Heart right ventricle (tissue), 16 donors: ENCODE measurements around the gene H2AZ2. TPM values are rescaled to one million over a fixed set of nuclear protein-coding genes. Genes with fewer than 3 reads are reported as not detected.
"Not testable (repeated sequence)": the region's sequence is repeated elsewhere in the genome, so short reads cannot be mapped to it uniquely, and the experiment has no call there.

Source experiments
- ATAC-seq, 8 donors: fragments of 200-7000 bp; cut with Tn5 transposase; one replicate each; pipeline ENCODE4 v1.9.1; 2020; ENCODE audit warnings: mild to moderate bottlenecking in 8 of 8, moderate library complexity in 8 of 8, moderate number of reproducible peaks in 1 of 8
- DNase-seq, 2 donors: peaks; one replicate each; pipeline ENCODE4 v3.0.0-alpha.2; 2020
- H3K27ac ChIP-seq, 10 donors: fragments of 200-600 bp; sonication (generic) in 2 of 10; one replicate each; pipeline versions ENCODE4 v1.5.0 to v1.8.0; 2020 to 2022; ENCODE audit warnings: mild to moderate bottlenecking in 3 of 10
- H3K27me3 ChIP-seq, 7 donors: fragments of 200-600 bp; one replicate each; pipeline ENCODE4 v1.8.0; 2021 to 2022; ENCODE audit warnings: mild to moderate bottlenecking in 2 of 7
- H3K36me3 ChIP-seq, 9 donors: fragments of 200-600 bp; sonication (generic) in 1 of 9; one replicate each; pipeline versions ENCODE4 v1.5.0 to v1.8.0; 2020 to 2022; ENCODE audit warnings: mild to moderate bottlenecking in 2 of 9
- H3K4me1 ChIP-seq, 9 donors: fragments of 200-600 bp; sonication (generic) in 1 of 9; one replicate each; pipeline versions ENCODE4 v1.5.0 to v1.8.0; 2020 to 2022; ENCODE audit warnings: mild to moderate bottlenecking in 4 of 9
- H3K4me3 ChIP-seq, 10 donors: fragments of 200-600 bp; sonication (generic) in 2 of 10; one replicate each; pipeline versions ENCODE4 v1.5.0 to v1.8.0; 2020 to 2022; ENCODE audit warnings: mild to moderate bottlenecking in 7 of 10, moderate library complexity in 2 of 10
- H3K9me3 ChIP-seq, 11 donors: fragments of 200-600 bp in 10 of 11; sonication (generic) in 2 of 11; one replicate each; pipeline versions ENCODE4 v1.5.0 to v1.8.0; 2013 to 2022; ENCODE audit warnings: mild to moderate bottlenecking in 2 of 11, control low read depth in 1 of 11, moderate library complexity in 1 of 11
- WGBS, 2 donors: extraction: QIAGEN DNeasy Blood & Tissue Kit; methylation state at CpG; one replicate each; pipeline ENCODE4 v1.1.7; 2013; ENCODE audit warnings: inconsistent platforms in 1 of 2; 5-methylcytosine and 5-hydroxymethylcytosine counted together
- intact Hi-C, 10 donors: fragments of 100-400 bp; cut with DNase I; formaldehyde crosslinking; loops; one replicate each; pipeline versions ENCODE4 v1.11.1 to v1.14.2; 2022
- polyA plus RNA-seq, 2 donors: library from polyadenylated mRNA; stranded (reverse); fragments of 200-250 nt; gene quantifications; one replicate each; pipeline ENCODE4 v1.2.3, GENCODE V29; 2013
- total RNA-seq, 10 donors: library from RNA; stranded (reverse); fragmentation: NEBNext Ultra II Directional in 3 of 10; extraction: Animal tissue kit (Norgen Biotek cat#: 25700) in 3 of 10; gene quantifications; one replicate each; pipeline versions ENCODE4 v1.2.1 to v1.2.4, GENCODE V29; 2021 to 2023
- TF ChIP-seq, protein P1 (sequence below), 9 donors: fragments of 200-600 bp; sonication (generic) in 2 of 9; IDR thresholded peaks; one replicate each; pipeline versions ENCODE4 v1.5.0 to v1.8.0; 2021 to 2022; ENCODE audit warnings: antibody characterized with exemption in 9 of 9, mild to moderate bottlenecking in 5 of 9, moderate library complexity in 1 of 9
- donor health status: Arrhythmogenic right ventricular cardiomyopathy.
- donor health status: ischemic (EF 13 %, LVEDD 7.1; RV severe dilation, severe dysfunction).
- donor health status: healthy with polysubstance abuse.
- donor health status: DM: no; HTN: yes; CAD: no.
- donor health status: DM: no; HTN: no; CAD: no.
- donor health status: ischemic (EF 25% LVEDD 6.9; RV normal size, moderate dysfunction).
- donor health status: ischemic (EF 25% LVEDD 5.7; RV mildly dilated, moderate dysfunction).
- donor health status: healthy.
- donor health status: DM: yes; HTN: yes; CAD: no.
- donor health status: Ischemic cardiomyopathy.
- donor health status: ischemic (EF 35%, LVEDD 5.7; RV mildly dilated, moderate dysfunction).
- donor health status: nonischemic (EF 11% LVEDD 7.7; RV severe dilation, severe dysfunction).
- donor health status: DM: yes; HTN: yes; CAD: no.
- donor health status: PGD.
- donor health status: ischemic (EF 29% LVEDD 5.4; RV normal size, mild dysfunction).
- donor health status: nonischemic (EF 23%, LVEDD 6.1; RV moderate dilation, normal function).

The H2AZ2 gene
- total and polyA plus RNA-seq, 12 donors = 109 to 280 (median 257) TPM

DNA sequence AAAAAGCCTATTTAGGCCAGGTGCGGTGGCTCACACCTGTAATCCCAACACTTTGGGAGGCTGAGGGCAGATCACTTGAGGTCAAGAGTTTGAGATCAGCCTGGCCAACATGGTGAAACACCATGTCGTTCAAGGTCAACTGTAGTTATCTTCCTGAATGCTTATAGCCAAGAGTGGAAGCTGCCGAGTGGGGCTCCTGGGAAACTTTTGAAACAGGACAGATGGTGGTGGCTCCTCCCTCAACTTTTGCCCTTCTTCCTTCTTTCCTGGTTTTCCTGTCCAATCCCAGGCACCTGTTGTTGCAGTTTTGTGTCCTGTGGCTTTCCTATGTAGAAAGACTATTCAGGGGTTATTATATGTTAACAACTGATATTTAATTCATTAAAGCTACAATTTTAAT is 60.1 kb downstream of the H2AZ2 start:
- intact Hi-C loops = no loop called here
- Histone ChIP-seq H3K27me3 (no peaks in the 10 kb centered on the region), H3K9me3 (peaks cover 0 to 16% (median 0%) of the 10 kb centered on the region in 11 donors), H3K4me1 (no peaks in the 10 kb centered on the region), H3K36me3 (no peaks in the 10 kb centered on the region), H3K27ac (no peak overlapping the region), H3K4me3 (no peak overlapping the region)
- DNase-seq (no peak), ATAC-seq (no peak)
- WGBS, 2 donors = 56 to 62% methylated on average over 3 of the region's 3 CpGs
- TF ChIP-seq, protein P1, sequence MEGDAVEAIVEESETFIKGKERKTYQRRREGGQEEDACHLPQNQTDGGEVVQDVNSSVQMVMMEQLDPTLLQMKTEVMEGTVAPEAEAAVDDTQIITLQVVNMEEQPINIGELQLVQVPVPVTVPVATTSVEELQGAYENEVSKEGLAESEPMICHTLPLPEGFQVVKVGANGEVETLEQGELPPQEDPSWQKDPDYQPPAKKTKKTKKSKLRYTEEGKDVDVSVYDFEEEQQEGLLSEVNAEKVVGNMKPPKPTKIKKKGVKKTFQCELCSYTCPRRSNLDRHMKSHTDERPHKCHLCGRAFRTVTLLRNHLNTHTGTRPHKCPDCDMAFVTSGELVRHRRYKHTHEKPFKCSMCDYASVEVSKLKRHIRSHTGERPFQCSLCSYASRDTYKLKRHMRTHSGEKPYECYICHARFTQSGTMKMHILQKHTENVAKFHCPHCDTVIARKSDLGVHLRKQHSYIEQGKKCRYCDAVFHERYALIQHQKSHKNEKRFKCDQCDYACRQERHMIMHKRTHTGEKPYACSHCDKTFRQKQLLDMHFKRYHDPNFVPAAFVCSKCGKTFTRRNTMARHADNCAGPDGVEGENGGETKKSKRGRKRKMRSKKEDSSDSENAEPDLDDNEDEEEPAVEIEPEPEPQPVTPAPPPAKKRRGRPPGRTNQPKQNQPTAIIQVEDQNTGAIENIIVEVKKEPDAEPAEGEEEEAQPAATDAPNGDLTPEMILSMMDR (IDR thresholded peaks at IDR 0.05) = no peak

DNA sequence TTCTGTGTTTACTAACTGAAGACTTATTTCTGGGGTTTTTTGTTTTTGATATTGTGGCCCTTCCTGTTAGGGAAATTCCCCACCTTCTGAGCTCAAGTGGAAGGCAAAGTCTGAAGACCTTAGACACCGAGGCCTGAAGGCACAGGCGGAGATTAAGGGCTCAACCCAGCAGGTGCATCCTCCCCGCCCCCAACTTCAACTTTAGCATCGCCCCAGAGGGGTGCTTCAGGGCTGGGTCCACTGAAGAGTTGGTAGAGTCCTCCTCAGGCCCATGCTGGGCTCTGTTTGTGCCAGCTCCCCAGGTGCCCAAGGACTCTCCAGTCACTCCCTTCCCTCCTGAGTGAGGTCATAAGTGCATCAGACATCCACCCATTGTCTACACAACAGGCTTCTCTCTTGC is 60.8 kb downstream of the H2AZ2 start:
- DNase-seq = no peak
- TF ChIP-seq, protein P1 (IDR thresholded peaks at IDR 0.05) = no peak
- intact Hi-C loops = no loop called here
- Histone ChIP-seq H3K27me3 (no peaks in the 10 kb centered on the region), H3K9me3 (peaks cover 0 to 20% (median 0%) of the 10 kb centered on the region in 11 donors), H3K4me1 (no peaks in the 10 kb centered on the region), H3K4me3 (no peak overlapping the region), H3K36me3 (no peaks in the 10 kb centered on the region), H3K27ac (no peak overlapping the region)
- 75 to 86% methylated on average over 4 of the region's 4 CpGs for WGBS, 2 donors
- no peak for ATAC-seq

DNA sequence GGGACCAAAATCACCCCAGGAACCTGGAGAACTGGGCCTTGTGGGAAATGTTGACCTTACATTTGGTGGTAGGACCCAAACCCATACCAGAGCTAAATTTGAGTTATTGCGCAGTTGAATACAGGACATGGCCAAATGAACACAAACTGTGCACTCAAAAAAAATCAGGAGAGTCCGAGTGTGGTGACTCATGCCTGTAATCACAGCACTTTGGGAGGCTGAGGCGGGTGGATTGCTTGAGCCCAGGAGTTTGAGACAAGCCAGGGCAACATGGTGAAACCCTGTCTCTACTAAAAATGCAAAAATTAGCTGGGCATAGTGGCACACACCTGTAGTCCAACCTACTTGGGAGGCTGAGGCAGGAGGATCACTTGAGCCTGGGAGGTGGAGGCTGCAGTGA is 62.7 kb downstream of the H2AZ2 start:
- H3K36me3 ChIP-seq, H3K27ac ChIP-seq, DNase-seq, intact Hi-C loops, H3K27me3 ChIP-seq, ATAC-seq, H3K4me3 ChIP-seq, H3K4me1 ChIP-seq: not testable (repeated sequence)
- 97% methylated on average over 3 of the region's 3 CpGs for WGBS, 2 donors
- peaks cover 0 to 20% (median 0%) of the 10 kb centered on the region in 11 donors for H3K9me3 ChIP-seq

DNA sequence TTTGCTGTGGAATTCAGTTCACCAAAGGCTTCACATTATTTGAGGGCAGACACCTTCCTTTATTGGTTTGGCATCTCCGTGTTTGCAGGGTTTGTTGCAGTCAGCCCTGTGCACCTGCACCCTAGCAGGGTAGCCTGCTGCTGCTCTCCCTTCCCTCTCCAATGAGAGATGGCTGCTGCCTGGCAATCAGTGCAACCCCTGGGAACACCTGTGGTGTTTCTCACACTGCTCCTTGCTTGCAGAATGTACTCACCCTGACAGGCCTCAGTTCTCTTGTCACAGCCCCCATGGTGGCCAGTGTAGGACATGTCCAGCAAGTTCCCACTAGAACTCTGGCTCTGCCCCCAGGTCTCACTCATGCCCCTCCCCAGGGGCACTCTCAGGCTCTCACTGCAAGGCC is 63.5 kb downstream of the H2AZ2 start:
- intact Hi-C loops = no loop called here
- Histone ChIP-seq H3K27ac (no peak overlapping the region), H3K27me3 (no peaks in the 10 kb centered on the region), H3K4me1 (no peaks in the 10 kb centered on the region), H3K36me3 (no peaks in the 10 kb centered on the region), H3K4me3 (no peak overlapping the region), H3K9me3 (peaks cover 0 to 20% (median 0%) of the 10 kb centered on the region in 11 donors)
- ATAC-seq (no peak), DNase-seq (no peak)
- 85 to 86% methylated on average over 1 of the region's 1 CpG for WGBS, 2 donors
- TF ChIP-seq, protein P1 (IDR thresholded peaks at IDR 0.05) = no peak

DNA sequence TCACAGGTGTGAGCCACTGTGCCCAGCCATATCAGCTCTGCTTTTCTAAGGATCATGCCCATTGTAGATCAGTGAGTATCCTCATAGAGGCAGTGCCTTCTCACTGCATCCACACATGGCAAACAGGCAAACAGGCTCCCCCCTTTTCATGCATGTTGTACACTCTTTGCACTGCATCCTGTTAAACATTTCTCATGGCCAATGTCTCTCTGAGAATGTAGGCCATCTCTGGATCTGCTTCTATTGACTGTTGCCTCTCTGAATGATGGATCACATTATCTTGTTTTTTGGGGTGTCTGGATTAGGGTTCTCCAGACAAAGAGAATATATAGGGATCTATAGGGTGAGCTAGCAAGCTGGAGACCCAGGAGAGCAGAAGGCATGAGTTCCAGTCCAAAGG is 64.5 kb downstream of the H2AZ2 start:
- Histone ChIP-seq H3K36me3 (no peaks in the 10 kb centered on the region), H3K27ac (no peak overlapping the region), H3K9me3 (peaks cover 0 to 20% (median 0%) of the 10 kb centered on the region in 11 donors), H3K27me3 (no peaks in the 10 kb centered on the region), H3K4me1 (no peaks in the 10 kb centered on the region), H3K4me3 (no peak overlapping the region)
- TF ChIP-seq, protein P1 (IDR thresholded peaks at IDR 0.05) = no peak
- intact Hi-C loops = no loop called here
- ATAC-seq (no peak), DNase-seq (no peak)
